Osteocyte (in vitro differentiated cells): ENCODE data around the gene UMAD1. TPM values are rescaled to one million over a fixed set of nuclear protein-coding genes. Genes with fewer than 3 reads are reported as not detected.

Experiments
- DNase-seq: peaks from one replicate; pipeline ENCODE4 v3.0.0; 2021; ENCODE audit warnings: mixed read lengths; ENCODE audit not compliant: unreplicated experiment; ENCODE audit errors: extremely low spot score
- H3K27ac Mint-ChIP-seq: one replicate; pipeline ENCODE4 v1.8.0; 2021; ENCODE audit warnings: mild to moderate bottlenecking, mixed read lengths; ENCODE audit not compliant: unreplicated experiment
- H3K27me3 Mint-ChIP-seq: one replicate; pipeline ENCODE4 v1.8.0; 2021; ENCODE audit warnings: mixed read lengths; ENCODE audit not compliant: unreplicated experiment
- H3K36me3 Mint-ChIP-seq: one replicate; pipeline ENCODE4 v1.8.0; 2021; ENCODE audit warnings: mixed read lengths; ENCODE audit not compliant: unreplicated experiment
- H3K4me1 Mint-ChIP-seq: one replicate; pipeline ENCODE4 v1.8.0; 2021; ENCODE audit warnings: mixed read lengths; ENCODE audit not compliant: unreplicated experiment
- H3K4me3 Mint-ChIP-seq: one replicate; pipeline ENCODE4 v1.8.0; 2021; ENCODE audit warnings: mild to moderate bottlenecking, moderate library complexity, mixed read lengths; ENCODE audit not compliant: unreplicated experiment
- H3K9me3 Mint-ChIP-seq: one replicate; pipeline ENCODE4 v1.8.0; 2021; ENCODE audit warnings: mixed read lengths; ENCODE audit not compliant: unreplicated experiment
- CTCF ChIP-seq: fragments of 200-600 bp; sonication (generic); IDR thresholded peaks from 2 replicates; pipeline ENCODE4 v1.5.0; 2021; ENCODE audit warnings: antibody characterized with exemption, mild to moderate bottlenecking, moderate library complexity
- total RNA-seq: library from RNA; stranded (reverse); gene quantifications from 2 replicates; pipeline ENCODE4 v1.2.1, GENCODE V29; 2021

The UMAD1 gene
- total RNA-seq, 1 donor from 2014 or later = 10.9 TPM

- Mint-ChIP-seq H3K27ac (no peak overlapping the region), H3K9me3 (no peaks in the 10 kb centered on the region), H3K36me3 (no peaks in the 10 kb centered on the region), H3K4me1 (peaks cover 2% of the 10 kb centered on the region), H3K4me3 (no peak overlapping the region), H3K27me3 (no peaks in the 10 kb centered on the region)
- TF ChIP-seq CTCF = no peak
- no peak for DNase-seq
Observed at GRCh38 chr7:7688310-7688709, 47.8 kb downstream of the UMAD1 start.

DNA sequence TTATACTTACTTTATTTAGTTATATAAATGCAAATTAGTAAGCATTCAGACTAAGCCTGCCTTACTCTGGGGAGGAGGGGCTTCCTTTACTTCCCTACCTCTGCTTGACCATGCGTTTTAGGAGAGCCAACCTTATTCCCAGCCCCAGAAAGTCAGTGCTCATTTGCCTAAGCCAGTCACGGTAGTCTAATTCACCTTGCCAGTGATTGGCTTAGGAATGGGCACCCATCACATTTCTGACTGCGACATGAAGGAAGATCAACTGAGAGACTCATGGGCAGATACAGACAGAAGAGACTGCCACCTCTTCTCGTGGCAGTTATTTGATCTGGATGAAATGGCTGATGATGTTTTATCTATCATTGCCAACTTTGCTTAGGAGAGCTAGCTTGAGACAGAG, 48.4 kb downstream of the UMAD1 start:
- Mint-ChIP-seq H3K4me1 (peaks cover 6% of the 10 kb centered on the region), H3K36me3 (no peaks in the 10 kb centered on the region), H3K27me3 (no peaks in the 10 kb centered on the region), H3K9me3 (no peaks in the 10 kb centered on the region), H3K4me3 (no peak overlapping the region), H3K27ac (no peak overlapping the region)
- DNase-seq = no peak
- TF ChIP-seq CTCF = no peak

DNA sequence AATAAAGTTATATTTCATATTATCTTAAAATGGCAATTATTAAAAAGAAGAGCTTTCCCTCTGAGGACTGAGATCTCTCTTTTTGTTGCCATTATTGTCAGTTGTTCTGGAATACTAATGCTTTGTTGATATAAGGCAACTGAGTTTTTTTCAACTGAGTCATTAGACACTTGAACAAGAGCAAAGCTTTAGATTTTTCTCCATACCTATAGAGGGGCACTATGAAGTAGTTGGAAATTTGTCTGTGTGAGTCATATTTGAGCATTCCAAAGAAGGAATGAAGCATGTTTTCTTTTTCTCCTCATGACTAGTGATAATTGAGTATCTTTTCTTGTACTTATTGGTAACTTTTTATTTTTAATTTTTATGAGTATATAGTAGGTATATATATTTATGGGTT, 53.3 kb downstream of the UMAD1 start:
- H3K9me3 Mint-ChIP-seq = peaks cover 6% of the 10 kb centered on the region
- H3K4me1 Mint-ChIP-seq = peaks cover 42% of the 10 kb centered on the region
- no peak overlapping the region for H3K4me3 Mint-ChIP-seq
- no peak for TF ChIP-seq CTCF
- H3K36me3 Mint-ChIP-seq = no peaks in the 10 kb centered on the region
- no peak for DNase-seq
- H3K27ac Mint-ChIP-seq = peak overlapping the region; percentile 87
- no peaks in the 10 kb centered on the region for H3K27me3 Mint-ChIP-seq

- no peak for TF ChIP-seq CTCF
- peak overlapping the region; percentile 87 for H3K27ac Mint-ChIP-seq
- H3K27me3 Mint-ChIP-seq = no peaks in the 10 kb centered on the region
- peaks cover 44% of the 10 kb centered on the region for H3K4me1 Mint-ChIP-seq
- H3K4me3 Mint-ChIP-seq = no peak overlapping the region
- no peaks in the 10 kb centered on the region for H3K36me3 Mint-ChIP-seq
- DNase-seq = no peak
- H3K9me3 Mint-ChIP-seq = peaks cover 6% of the 10 kb centered on the region
Observed at GRCh38 chr7:7694542-7694941, 54.0 kb downstream of the UMAD1 start.

DNA sequence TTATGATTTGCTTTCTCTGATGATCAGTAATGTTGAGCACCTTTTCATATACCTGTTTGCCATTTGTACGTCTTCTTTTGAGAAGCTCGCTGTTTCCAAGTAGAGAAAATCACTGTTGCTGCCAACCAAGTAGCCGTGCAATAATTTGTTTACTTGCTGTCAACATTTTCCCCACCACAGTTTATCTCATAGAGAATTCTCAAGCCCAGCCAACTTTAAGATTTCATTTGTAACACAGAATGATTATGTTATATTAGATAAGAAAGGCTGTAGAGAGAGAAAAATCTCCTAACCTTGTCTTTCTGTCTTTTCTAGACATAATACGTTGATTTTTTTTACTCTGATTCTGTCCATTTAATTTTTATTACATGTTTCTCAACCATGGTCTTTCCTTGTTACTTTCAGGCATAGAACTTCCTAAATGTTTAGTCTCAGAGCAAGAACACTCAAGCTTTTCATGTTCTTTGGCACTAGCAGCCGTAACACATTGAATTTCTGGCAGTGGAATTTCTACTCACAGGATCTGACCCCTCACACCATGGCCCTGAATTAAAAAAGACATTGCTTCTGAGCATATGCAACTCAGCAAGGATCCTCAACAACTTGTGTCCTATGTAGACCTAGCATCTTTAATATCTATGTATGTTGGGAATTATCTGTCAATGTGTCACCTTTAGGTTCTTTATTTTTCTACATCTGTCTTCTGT, 54.7 kb downstream of the UMAD1 start:
- no peak overlapping the region for H3K4me3 Mint-ChIP-seq
- no peak for DNase-seq
- H3K36me3 Mint-ChIP-seq = no peaks in the 10 kb centered on the region
- H3K27ac Mint-ChIP-seq = peak overlapping the region; percentile 87
- TF ChIP-seq CTCF = no peak
- peaks cover 6% of the 10 kb centered on the region for H3K9me3 Mint-ChIP-seq
- no peaks in the 10 kb centered on the region for H3K27me3 Mint-ChIP-seq
- H3K4me1 Mint-ChIP-seq = peaks cover 51% of the 10 kb centered on the region
